Smooth muscle cell (in vitro differentiated cells): ENCODE results near the gene SCYGR5. TPM values are rescaled to one million over a fixed set of nuclear protein-coding genes. Genes with fewer than 3 reads are reported as not detected.

Source experiments
- DNase-seq: peaks from one replicate; lab custom pipeline; 2025; ENCODE audit not compliant: unreplicated experiment; lab: John Stamatoyannopoulos, UW
- H2AFZ ChIP-seq: fragments of 200-600 bp; sonication (generic); 2 replicates; pipeline ENCODE4 v1.6.0; 2016; ENCODE audit warnings: antibody characterized with exemption, low read depth, mild to moderate bottlenecking
- H3F3A ChIP-seq: fragments of 200-600 bp; sonication (generic); 2 replicates; pipeline ENCODE4 v1.6.0; 2017; ENCODE audit warnings: antibody characterized with exemption, low read depth
- H3K27ac ChIP-seq: fragments of 200-600 bp; sonication (generic); 2 replicates; pipeline ENCODE4 v1.5.1; 2016; ENCODE audit warnings: low read depth, mild to moderate bottlenecking
- H3K27me3 ChIP-seq: fragments of 200-600 bp; sonication (generic); 2 replicates; pipeline ENCODE4 v1.6.1; 2016; ENCODE audit warnings: low read depth, mild to moderate bottlenecking
- H3K36me3 ChIP-seq: fragments of 200-600 bp; sonication (generic); 2 replicates; pipeline ENCODE4 v1.5.1; 2016; ENCODE audit warnings: low read depth
- H3K4me1 ChIP-seq: fragments of 200-600 bp; sonication (generic); 2 replicates; pipeline ENCODE4 v1.5.1; 2016; ENCODE audit warnings: low read depth
- H3K4me2 ChIP-seq: fragments of 200-600 bp; sonication (generic); 2 replicates; pipeline ENCODE4 v1.6.0; 2016; ENCODE audit warnings: mild to moderate bottlenecking
- H3K4me3 ChIP-seq: fragments of 200-600 bp; sonication (generic); 2 replicates; pipeline ENCODE4 v1.5.1; 2016; ENCODE audit warnings: mild to moderate bottlenecking
- H3K79me2 ChIP-seq: fragments of 200-600 bp; sonication (generic); 2 replicates; pipeline ENCODE4 v1.6.0; 2016; ENCODE audit warnings: low read depth, mild to moderate bottlenecking
- H3K9ac ChIP-seq: fragments of 200-600 bp; sonication (generic); 2 replicates; pipeline ENCODE4 v1.6.0; 2016; ENCODE audit warnings: low read depth
- H3K9me3 ChIP-seq: fragments of 200-600 bp; sonication (generic); replicated peaks from 2 replicates; pipeline ENCODE4 v1.5.1; 2016; ENCODE audit warnings: low read depth
- H4K20me1 ChIP-seq: fragments of 200-600 bp; sonication (generic); 2 replicates; pipeline ENCODE4 v1.6.0; 2016; ENCODE audit warnings: low read depth
- CTCF ChIP-seq: fragments of 200-600 bp; sonication (generic); IDR thresholded peaks from 2 replicates; pipeline ENCODE4 v1.5.1; 2017; ENCODE audit warnings: borderline replicate concordance, mild to moderate bottlenecking, antibody characterized with exemption; ENCODE audit not compliant: insufficient read depth, poor library complexity, severe bottlenecking
- WGBS: methylation state at CpG from one replicate; pipeline ENCODE4 v1.1.7; 2016; ENCODE audit warnings: low lambda C conversion rate; 5-methylcytosine and 5-hydroxymethylcytosine counted together
- polyA plus RNA-seq: library from polyadenylated mRNA; unstranded; fragments of >200 nt; fragmentation: Nextera tagmentation; extraction: Ambion mirVana; gene quantifications from 2 replicates; pipeline ENCODE4 v1.2.1, GENCODE V29; 2016
- total RNA-seq: library from RNA; depleted of rRNA; stranded (reverse); fragments of >200 nt; gene quantifications from 2 replicates; pipeline ENCODE4 v1.2.3, GENCODE V29; 2014

Gene SCYGR5
- total and polyA plus RNA-seq, 2 experiments from 2014 or later = not detected

- no peaks in the 10 kb centered on the region for H3K79me2 ChIP-seq
- H3F3A ChIP-seq = peaks cover 9% of the 10 kb centered on the region
- no peak for TF ChIP-seq CTCF
- no peaks in the 10 kb centered on the region for H3K36me3 ChIP-seq
- no peaks in the 10 kb centered on the region for H3K27me3 ChIP-seq
- peaks cover 10% of the 10 kb centered on the region for H3K4me1 ChIP-seq
- no peak overlapping the region for H3K27ac ChIP-seq
- no peak overlapping the region for H2AFZ ChIP-seq
- no peaks in the 10 kb centered on the region for H3K9me3 ChIP-seq
- no peak overlapping the region for H3K4me3 ChIP-seq
- no peaks in the 10 kb centered on the region for H4K20me1 ChIP-seq
- no peak overlapping the region for H3K9ac ChIP-seq
- no peak overlapping the region for H3K4me2 ChIP-seq
- 86% methylated on average over 5 of the region's 5 CpGs for WGBS
- no peak for DNase-seq
Observed at GRCh38 chr2:227643990-227644551, 22.5 kb upstream of the SCYGR5 start.

GRCh38 chr2:227653419-227653818, 13.2 kb upstream of the SCYGR5 start:
- Histone ChIP-seq H3K4me2 (peak overlapping the region; percentile 19), H3K27ac (peak overlapping the region; percentile 56), H4K20me1 (no peaks in the 10 kb centered on the region), H3K36me3 (no peaks in the 10 kb centered on the region), H3F3A (peaks cover 5% of the 10 kb centered on the region), H3K9me3 (no peaks in the 10 kb centered on the region), H3K9ac (no peak overlapping the region), H3K79me2 (no peaks in the 10 kb centered on the region), H2AFZ (peak overlapping the region; percentile 76), H3K4me1 (no peaks in the 10 kb centered on the region), H3K27me3 (no peaks in the 10 kb centered on the region), H3K4me3 (no peak overlapping the region)
- no peak for DNase-seq
- 33% methylated on average over 4 of the region's 4 CpGs for WGBS
- no peak for TF ChIP-seq CTCF

- Histone ChIP-seq H3F3A (peaks cover 5% of the 10 kb centered on the region), H3K4me1 (no peaks in the 10 kb centered on the region), H3K79me2 (no peaks in the 10 kb centered on the region), H3K9me3 (no peaks in the 10 kb centered on the region), H3K9ac (no peak overlapping the region), H3K27ac (no peak overlapping the region), H3K36me3 (no peaks in the 10 kb centered on the region), H2AFZ (no peak overlapping the region), H3K4me3 (no peak overlapping the region), H4K20me1 (no peaks in the 10 kb centered on the region), H3K4me2 (no peak overlapping the region), H3K27me3 (no peaks in the 10 kb centered on the region)
- WGBS = 92% methylated on average over 1 of the region's 1 CpG
- no peak for TF ChIP-seq CTCF
- no peak for DNase-seq
Observed at GRCh38 chr2:227654426-227654825, 12.2 kb upstream of the SCYGR5 start.

- no peak for DNase-seq
- no peak for TF ChIP-seq CTCF
- H2AFZ ChIP-seq = no peak overlapping the region
- H3K27me3 ChIP-seq = no peaks in the 10 kb centered on the region
- no peaks in the 10 kb centered on the region for H3K9me3 ChIP-seq
- H4K20me1 ChIP-seq = no peaks in the 10 kb centered on the region
- H3K4me1 ChIP-seq = no peaks in the 10 kb centered on the region
- no peaks in the 10 kb centered on the region for H3K79me2 ChIP-seq
- peaks cover 5% of the 10 kb centered on the region for H3F3A ChIP-seq
- no peak overlapping the region for H3K4me2 ChIP-seq
- H3K9ac ChIP-seq = peak overlapping the region; percentile 10
- 3% methylated on average over 1 of the region's 1 CpG for WGBS
- no peaks in the 10 kb centered on the region for H3K36me3 ChIP-seq
- no peak overlapping the region for H3K4me3 ChIP-seq
- peak overlapping the region; percentile 83 for H3K27ac ChIP-seq
Observed at GRCh38 chr2:227655454-227655853, 11.2 kb upstream of the SCYGR5 start.
